ENCODE measurements around the gene GNGT2.
A peak's percentile ranks its signal among the peaks of the same experiment; 100 is the strongest.
"Not testable (repeated sequence)": the region's sequence is repeated elsewhere in the genome, so short reads cannot be mapped to it uniquely, and the experiment has no call there.

GNGT2 gene

DNA sequence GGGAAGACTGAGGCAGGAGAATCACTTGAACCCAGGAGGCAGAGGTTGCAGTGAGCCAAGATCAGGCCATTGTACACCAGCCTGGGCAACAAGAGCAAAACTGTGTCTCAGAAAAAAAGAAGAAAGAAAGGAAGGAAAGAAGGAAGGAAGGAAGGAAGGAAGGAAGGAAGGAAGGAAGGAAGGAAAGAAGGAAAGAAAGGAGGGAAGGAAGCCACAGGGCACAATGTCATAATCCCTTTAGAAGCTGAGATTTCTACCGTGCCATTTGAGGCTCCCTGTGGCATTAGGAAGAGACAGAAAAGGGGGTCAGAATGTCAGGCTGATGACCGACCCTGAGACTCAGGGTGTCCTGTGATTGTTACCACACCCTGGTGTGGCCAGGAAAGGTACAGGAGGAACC, 6.6 kb downstream of the GNGT2 start:
- DNase-seq (ENCODE audit: low spot score), result no peak

DNA sequence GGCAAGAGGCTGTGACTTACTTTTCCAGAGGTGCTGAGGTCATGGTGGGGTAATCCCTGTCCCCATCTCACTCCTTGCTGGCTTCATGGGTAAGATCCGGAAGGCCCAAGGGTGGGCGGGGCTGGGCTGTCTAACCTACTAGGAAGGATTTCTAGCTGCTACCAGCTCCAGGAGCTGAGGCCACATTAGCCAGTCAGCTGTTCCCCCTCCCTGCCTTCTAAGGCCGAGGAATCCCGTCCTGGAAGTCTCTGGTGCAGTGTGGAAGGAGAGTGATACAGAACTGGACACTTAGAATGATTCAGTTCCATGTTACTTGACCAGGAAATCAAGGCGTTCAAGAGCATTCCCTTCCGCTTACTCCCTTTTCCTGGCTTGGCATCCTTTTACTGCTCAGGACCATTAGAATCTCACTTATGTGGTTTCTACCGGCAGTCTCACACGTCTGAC, 8.9 kb downstream of the GNGT2 start:
- DNase-seq (ENCODE audit: low spot score), result no peak

DNA sequence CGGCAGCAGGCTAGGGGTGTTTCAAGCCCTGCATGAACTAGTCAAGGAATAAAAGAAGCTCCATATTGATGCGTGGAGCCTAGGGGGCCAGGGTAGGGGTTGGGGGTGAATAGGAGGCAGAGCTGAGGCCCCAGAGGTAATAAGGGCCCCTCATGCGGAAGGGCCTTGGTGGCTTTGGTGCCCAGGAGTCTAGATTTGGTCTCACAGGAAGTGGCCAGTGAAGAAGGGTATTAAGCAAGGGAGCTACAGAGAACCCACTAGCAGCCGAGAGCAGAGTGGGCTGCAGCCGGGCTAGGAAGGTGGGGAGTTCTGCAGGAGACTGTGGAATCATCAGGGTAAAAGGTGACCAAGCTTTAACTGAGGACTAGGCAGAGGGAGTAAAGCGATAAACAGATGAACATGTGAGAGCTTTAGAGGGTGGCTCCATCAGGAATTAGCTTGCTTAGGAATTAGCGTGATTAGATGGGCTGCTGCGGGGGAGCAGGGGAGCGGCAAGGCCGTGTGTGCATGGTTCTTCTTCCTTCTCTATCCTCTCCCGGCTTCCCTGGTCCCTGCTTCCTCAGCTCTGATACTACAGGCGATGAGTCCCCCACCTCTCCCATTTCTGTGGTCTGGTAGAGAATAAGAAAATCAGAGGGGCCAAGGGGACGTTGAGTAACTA, 9.8 kb downstream of the GNGT2 start:
- DNase-seq (ENCODE audit: low spot score), result no peak

DNA sequence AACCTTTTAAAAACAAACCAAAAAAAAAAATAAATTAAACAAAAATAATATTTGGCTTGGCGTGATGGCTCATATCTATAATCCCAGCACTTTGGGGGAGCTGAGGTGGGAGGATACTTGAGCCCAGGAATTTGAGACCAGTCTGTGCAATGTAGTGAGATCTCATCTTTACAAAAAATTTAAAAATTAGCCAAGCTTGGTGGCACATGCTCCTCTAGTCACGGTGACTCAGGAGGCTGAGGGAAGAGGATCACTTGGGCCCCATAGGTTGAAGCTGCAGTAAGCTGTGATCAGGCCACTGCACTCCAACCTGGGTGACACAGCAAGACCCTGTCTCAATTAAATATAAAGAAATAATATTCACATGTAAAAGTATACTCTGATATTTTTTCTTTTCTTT, 12.2 kb downstream of the GNGT2 start:
- no peak for DNase-seq (ENCODE audit: low spot score)

DNA sequence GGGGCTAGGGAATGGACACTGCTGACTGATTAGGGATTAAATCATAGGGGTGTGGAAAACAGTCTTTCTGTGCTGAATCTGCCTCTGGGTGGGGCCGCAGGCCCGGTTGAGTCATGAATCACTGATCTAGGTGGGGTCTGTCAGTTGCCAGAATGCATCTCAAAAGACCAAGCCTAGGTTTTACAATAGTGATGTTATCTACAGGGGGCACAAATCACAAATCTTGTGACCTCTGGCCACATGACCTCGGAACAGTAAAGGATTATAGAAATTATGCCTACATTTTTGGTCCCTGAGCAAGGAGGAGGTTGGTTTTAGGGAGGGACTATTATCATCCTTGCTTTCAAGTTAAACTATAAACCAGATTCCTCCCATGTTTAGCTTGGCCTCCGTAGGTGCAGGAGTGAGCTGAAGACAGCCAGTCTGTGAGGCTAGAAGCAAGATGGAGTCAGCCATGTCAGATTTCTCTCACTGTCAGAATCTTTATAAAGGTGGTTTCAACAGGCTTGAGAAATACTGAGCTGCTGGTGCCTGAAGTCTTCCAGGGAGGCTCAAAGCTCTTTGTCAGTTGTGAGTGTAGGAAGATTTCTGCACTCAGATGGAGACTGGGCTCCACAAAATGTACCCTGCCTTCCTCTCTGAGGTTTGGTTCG, 12.9 kb downstream of the GNGT2 start:
- peak; percentile 64 for DNase-seq (ENCODE audit: low spot score)

DNA sequence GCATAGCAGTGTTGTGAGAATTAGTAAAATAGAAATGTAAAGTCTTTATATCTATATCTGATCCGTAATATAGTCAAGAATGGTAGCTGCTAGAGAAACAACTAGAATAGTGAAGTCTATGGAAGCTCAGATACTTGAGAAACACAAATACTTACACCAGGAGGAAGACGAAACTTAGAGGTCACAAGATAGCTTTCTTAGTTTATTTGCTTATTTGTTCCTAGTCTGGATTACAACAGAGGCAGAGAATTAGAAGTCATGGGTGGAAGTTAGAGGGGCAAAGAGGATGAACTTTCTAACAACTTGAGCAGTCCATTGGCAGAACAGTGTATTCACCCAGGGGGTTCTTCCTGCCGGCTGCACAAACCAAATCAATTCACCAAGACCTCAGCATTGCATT, 13.9 kb downstream of the GNGT2 start:
- DNase-seq (ENCODE audit: low spot score), result no peak

DNA sequence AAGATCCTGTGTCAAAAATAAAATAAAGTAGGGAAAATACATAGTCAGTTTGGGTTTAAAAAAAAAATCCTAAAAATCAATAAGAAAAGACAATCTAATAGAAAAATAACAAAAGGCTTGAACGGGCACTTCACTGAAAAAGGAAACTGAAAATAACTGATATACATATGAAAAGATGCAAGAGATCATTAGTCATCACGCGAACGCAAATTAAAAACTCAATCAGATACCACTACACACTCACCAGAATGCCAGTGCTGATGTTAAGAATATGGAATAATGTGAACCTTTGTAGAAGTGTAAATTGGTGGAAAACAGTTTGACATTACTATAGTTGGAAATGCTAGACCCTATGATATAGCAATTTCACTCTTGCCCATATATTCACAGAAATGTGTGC, 14.6 kb downstream of the GNGT2 start:
- DNase-seq (ENCODE audit: low spot score), result no peak

DNA sequence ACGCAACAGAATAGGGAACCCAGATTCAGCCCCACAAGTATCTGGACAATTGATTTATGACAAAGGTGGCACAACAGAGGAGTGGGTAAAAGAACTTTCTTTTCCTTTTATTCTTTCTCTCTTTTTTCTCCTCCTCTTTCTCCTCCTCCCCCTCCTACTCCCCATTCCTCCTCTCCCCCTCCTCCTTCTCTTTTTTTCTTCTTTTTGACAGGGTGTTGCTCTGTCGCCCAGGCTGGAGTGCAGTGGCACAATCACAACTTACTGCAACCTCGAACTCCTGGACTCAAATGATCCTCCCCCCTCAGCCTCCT, 16.1 kb downstream of the GNGT2 start:
- DNase-seq (ENCODE audit: low spot score), result no peak

DNA sequence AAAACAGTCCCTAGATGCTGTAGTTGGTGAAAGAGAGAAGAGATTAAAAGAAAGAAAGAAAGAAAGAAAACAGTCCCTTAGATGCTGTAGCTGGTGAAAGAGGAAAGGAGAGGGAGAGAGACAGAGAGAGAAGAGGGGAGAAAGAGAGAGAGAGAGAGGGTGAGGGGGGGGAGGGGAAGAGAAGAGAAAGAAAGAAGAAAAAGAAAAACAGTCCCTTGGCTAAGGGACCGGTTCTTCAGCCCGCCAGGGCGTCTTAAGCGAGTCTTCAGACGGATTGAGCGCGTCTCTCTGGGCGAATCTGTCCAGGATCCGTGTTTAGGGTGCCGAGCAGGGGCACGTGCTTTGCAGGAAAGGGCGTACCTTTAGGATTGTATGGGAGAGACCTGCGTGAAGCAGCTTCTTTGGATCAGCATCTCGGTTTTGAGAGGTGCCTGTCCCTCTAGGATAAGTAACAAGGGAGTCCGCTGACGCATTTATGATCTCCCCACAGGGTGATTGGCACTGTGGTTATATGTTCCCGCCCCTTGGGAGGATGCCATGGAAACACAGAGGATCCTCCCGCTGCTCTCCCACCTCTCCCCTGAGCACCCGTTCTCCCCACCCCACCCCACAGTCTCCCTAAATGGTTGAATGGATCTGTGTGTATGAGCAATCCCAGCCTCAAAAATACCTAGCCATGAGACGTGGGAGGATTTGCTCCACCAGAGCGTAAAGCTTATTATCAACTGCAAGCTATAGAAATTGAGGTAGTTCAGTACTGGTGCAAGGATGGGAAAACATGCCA, 16.7 kb downstream of the GNGT2 start:
- peak; percentile 42 for DNase-seq (ENCODE audit: low spot score)

DNA sequence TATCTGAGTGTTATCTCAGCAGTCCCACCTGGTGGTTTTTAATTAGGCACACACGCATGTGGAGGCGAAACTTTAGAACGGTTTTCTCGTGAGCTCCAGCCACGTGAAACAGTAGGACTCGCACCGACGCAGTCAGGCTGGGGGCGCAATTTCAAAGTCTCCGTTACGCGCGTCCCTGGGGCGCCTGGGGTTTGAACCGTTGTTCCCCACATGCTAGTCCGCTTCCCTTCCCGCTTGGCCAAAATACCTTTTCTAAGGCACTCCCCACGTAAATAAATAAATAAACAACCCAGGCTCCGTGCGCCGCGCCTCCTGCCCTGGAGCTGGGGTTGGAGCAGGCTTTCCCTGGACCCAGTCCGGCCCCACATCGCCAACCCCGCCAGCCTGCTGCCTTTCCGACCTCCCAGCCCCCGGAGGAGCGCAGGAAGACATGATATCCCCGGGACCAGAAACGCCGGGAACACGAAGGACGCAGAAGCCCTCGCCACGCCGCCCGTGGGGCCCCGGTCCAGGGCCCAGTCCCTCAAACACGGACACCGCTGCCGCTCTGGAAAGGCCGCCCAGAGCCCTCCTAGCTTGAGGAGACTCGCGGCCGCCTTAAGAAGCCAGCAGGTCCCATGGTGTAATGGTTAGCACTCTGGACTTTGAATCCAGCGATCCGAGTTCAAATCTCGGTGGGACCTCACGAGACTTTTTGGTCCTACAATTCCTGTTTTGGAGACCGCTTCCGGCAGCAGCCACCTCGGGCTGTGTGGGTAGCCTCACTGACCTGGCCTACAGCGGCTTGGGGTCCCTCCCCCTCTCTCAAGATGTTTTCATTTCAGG, 18.2 kb downstream of the GNGT2 start:
- peak; percentile 85 for DNase-seq (ENCODE audit: low spot score)

DNA sequence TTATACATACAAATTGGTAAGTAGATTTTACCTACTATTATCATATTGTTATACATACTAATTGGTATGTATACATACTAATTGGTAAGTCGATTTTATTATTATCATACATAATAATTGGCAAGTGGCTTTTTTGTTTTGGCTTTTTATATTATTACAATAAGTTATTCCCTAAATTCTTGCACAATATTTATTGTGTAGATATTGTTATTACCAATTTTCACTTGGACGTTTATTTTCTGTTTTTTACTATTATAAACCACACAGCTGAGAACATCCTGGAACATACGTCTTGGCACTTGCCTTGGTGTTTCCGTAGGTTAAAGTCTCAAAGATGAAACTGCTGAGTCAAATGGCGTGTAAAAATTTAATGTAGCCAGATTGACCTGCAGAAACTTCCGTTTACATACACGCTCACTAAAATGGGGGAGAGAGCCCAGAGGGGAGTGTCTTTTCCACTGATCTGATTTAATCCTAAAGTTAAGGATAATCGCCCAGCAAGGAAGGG, 18.9 kb downstream of the GNGT2 start:
- DNase-seq (ENCODE audit: low spot score), result no peak

DNA sequence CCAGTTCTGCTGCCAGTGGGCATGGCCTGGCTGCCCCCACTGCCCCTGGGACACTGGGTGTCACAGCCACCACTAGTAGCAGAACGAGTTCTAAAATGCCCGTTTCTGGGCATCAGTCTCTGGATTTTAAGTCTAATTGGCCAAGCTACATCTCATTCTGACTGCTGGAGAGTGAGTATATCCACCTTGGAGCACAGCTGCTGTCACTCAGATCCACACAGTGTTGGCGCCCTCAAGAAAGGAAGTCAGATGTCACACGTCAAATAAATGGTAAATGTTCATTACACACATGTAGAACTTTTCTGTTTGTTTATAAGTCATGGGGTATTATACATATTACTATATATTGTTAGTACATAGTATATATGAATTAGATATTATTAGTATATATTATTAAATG, 19.4 kb downstream of the GNGT2 start:
- no peak for DNase-seq (ENCODE audit: low spot score)

DNA sequence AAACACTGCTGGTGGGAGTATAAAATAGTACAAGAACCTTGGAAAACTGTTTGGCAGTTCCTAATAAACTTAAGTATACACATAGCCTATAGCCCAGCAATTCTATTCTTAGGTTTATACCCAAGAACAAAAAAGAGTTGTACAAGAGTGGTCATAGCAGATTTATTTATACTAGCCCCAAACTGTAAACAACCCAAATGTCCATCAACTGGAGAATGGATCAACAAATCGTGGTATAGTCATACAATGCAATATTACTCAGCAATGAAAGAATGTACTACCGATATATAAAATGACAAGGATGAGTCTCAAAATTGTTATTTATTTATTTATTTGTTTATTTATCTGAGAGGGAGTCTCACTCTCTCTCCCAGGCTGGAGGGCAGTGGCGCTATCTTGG, 23.1 kb downstream of the GNGT2 start:
- DNase-seq (ENCODE audit: low spot score), result no peak

DNA sequence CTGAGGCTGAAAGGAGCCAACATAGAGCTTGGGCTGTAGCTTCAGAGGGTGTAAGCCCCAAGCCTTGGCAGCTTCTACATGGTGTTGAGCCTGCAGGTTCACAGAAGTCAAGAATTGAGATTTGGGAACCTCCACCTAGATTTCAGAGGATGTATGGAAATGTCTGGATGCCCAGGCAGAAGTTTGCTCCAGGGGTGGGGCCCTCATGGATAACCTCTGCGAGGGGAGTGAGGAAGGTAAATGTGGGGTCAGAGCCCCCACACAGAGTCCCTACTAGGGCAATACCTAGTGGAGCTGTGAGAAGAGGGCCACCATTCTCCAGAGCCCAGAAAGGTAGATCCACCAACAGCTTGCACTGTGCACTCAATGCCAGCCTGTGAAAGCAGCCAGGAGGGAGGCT, 25.0 kb downstream of the GNGT2 start:
- DNase-seq (ENCODE audit: low spot score), result not testable (repeated sequence)

DNA sequence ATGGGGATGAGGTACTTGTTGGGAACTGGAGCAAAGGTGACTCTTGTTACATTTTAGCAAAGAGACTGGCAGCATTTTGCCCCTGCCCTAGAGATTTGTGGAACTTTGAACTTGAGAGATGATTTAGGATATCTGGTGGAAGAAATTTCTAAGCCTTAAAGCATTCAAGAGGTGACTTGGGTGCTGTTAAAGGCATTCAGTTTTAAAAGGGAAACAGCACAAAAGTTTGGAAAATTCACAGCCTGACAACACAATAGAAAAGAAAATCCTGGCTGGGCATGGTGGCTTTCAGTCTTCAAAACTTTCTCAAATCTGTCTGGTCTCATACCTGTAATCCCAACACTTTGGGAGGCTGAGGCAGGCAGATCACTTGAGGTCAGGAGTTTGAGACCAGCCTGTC, 25.9 kb downstream of the GNGT2 start:
- not testable (repeated sequence) for DNase-seq (ENCODE audit: low spot score)

DNA sequence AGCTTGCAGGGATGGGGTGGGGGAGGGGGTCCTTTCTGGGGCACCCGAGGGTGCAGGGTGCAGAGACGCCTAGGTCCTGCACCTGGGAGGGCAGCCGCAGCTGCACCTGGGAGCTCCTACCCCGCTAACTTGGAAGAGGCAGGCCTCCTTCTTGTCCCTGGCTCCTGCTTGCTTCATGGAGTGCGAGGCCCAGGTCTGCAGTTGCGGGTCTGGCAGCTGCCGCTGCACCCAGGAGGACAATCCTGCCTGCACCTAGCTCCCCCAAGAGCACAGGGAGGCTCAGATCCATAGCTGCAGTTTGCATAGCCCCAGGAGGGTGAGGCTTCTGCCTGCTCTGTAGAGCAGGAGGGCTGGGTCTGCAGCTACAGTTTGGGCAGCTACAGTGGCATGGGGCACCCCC, 26.6 kb downstream of the GNGT2 start:
- DNase-seq (ENCODE audit: low spot score), result no peak

DNA sequence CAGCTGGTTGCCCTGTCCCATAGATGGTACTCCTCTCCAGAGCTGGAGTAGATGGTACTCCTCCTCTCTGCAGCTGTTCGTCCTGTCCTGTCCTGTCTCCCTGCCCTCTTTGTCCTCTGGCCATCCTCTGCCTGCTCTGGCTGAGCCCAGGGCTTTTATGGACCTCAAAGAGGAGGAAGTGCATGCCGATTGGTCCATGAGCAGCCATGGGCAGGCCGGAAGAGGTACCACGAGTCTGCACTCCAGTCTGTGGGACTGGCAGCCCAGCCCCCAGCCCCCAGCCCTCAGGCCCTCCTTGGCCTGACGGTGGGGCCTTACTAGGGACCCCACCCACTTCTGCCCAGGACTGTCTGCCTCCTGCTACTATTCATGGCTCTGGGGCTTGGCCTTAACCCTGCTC, 27.0 kb downstream of the GNGT2 start:
- no peak for DNase-seq (ENCODE audit: low spot score)

DNA sequence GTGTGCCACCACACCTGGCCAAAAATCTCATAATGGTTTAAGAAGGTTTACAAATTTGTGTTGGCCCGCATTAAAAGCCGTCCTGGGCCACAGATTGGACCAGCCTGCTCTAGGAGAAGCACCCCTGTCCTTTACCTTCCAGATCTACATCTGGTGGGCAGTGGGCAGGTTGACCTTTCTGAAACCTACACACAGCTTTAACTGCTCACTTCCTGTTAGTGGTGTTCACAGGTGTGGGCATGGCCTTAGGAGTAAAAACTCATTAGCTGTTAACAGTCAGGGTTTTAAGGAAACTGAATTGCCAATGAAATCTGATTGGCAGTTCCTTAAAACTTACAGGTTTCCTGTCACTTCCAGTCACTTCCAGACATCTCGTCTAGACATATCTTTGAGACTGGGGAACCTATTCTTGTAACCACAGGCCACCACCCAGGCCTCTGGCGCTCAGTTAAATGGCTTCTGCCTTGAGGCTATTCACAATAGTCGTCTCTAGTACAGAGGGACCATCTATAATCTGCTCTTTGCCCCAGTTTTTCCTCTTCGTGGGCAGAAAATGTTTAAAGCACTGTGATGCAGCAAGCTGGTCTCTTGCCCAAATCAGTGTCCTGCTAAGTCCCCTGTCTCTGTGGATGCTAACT, 29.3 kb downstream of the GNGT2 start:
- DNase-seq (ENCODE audit: low spot score), result no peak

DNA sequence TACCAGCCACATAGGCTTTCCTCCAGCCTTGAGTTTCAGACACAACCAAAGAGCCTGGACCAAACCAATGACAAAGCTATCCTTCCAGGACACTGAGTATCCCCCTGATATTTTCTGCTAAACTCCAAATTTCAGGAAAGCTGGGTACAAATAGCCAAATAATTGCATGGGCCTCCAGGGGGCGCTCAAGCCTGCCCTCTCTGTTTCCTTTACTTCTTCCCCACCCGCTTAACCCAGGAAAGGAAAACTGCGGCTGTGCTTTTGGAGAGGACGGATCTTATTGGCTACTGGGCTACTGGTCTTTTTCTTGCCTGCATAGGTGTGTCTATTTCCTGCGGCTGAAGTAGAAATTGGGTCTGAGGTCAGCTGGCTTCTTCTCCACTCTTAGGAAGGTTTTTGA, 30.1 kb downstream of the GNGT2 start:
- peak; percentile 69 for DNase-seq (ENCODE audit: low spot score)

DNA sequence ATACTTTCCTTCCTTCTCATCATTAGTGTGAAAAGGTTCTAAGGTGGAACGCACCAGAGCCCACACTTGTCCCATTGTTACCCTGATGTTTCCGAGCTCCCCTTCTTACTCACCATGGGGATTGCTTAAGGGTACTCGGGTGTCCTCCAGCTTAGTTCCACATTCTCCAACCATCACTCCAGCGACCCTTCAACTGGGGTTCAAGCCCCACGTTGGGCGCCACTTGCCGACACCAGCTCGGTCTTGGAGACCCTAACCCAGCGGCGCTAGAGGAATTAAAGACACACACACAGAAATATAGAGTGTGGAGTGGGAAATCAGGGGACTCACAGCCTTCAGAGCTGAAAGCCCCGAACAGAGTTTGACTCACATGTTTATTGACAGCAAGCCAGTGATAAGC, 34.4 kb downstream of the GNGT2 start:
- DNase-seq (ENCODE audit: low spot score), result not testable (repeated sequence)

DNA sequence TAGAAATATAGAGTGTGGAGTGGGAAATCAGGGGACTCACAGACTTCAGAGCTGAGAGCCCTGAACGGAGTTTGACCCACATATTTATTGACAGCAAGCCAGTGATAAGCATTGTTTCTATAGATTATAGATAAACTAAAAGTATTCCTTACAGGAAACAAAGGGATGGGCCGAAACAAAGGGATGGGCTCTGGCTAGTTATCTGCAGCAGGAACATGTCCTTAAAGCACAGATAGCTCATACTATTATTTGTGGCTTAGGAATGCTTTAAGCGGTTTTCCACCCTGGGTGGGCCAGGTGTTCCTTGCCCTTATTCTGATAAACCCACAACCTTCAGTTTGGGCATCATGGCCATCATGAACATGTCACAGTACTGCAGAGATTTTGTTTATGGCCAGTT, 39.7 kb downstream of the GNGT2 start:
- DNase-seq (ENCODE audit: low spot score), result not testable (repeated sequence)

DNA sequence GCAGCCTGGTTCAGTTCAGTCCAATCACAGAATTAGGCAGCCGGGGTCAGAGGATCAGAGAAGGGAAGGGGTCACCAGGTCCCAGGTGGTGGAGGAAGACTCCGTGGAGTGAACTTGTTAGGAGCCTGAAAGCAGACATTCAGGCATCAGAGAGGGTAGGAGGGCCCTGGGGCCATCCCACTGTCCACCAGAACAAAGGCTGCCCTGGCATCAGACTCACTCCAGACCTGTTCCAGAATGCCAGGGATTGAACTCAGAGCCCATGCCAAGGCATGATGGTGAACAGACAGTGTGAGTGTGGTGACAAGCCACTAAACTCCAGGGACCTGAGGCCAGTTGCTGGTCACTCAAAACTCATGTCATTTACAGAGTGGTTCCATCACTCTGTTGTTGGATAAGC, 40.2 kb downstream of the GNGT2 start:
- DNase-seq (ENCODE audit: low spot score), result no peak

Data from LoVo (cell line).